Astrocyte of the spinal cord (primary cell): ENCODE results near the gene KRTAP10-12.

ENCODE experiments used
- DNase-seq: peaks from one replicate; pipeline ENCODE4 v3.0.0; 2011; ENCODE audit warnings: low read depth, low spot score
- H3K4me3 ChIP-seq: 2 replicates; pipeline ENCODE4 v1.5.1; 2011; ENCODE audit warnings: low read depth, mild to moderate bottlenecking, low read length, moderate library complexity
- in situ Hi-C: cut with HindIII; loops from 2 replicates; pipeline ENCODE4 v1.10.0; 2017; ENCODE audit warnings: low sequenced_read_pairs
- TF ChIP-seq, protein P1 (sequence below): IDR thresholded peaks from 2 replicates; pipeline ENCODE4 v1.5.1; 2012; ENCODE audit warnings: low read depth, mild to moderate bottlenecking, low read length, inconsistent platforms

Gene KRTAP10-12

DNA sequence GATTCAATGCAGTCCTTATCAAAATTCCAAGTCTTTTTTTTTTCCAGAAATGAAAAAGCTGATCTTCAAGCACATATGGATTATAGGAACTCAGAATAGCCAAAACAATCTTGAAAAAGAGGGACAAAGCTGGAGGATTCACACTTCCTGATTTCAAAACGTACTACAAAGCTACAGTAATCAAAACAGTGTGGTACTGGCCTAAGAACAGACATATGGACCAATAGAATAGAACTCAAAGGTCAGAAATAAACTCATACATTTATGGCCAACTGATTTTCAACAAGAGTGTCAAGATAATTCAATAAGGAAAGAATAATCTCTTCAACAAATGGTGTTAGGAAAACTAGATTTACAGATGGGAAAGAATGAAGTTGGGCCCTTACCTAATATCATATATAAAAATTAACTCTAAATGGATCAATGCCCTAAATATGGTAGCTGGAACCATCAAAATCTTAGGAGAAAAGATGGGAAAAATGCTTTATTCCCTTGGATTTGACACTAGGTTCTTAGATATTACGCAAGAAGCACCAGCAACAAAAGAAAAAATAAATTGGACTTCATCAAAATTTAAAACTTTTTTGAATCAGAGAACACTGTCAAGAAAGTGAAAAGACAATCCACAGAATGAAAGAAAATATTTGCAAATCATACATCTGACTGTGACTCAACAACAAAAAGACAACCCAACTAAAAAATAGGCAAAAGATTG is 4.0 kb upstream of the KRTAP10-12 start:
- no peak overlapping the region for H3K4me3 ChIP-seq
- TF ChIP-seq, protein P1, sequence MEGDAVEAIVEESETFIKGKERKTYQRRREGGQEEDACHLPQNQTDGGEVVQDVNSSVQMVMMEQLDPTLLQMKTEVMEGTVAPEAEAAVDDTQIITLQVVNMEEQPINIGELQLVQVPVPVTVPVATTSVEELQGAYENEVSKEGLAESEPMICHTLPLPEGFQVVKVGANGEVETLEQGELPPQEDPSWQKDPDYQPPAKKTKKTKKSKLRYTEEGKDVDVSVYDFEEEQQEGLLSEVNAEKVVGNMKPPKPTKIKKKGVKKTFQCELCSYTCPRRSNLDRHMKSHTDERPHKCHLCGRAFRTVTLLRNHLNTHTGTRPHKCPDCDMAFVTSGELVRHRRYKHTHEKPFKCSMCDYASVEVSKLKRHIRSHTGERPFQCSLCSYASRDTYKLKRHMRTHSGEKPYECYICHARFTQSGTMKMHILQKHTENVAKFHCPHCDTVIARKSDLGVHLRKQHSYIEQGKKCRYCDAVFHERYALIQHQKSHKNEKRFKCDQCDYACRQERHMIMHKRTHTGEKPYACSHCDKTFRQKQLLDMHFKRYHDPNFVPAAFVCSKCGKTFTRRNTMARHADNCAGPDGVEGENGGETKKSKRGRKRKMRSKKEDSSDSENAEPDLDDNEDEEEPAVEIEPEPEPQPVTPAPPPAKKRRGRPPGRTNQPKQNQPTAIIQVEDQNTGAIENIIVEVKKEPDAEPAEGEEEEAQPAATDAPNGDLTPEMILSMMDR, result no peak
- in situ Hi-C loops, result no loop called here
- DNase-seq, result no peak

DNA sequence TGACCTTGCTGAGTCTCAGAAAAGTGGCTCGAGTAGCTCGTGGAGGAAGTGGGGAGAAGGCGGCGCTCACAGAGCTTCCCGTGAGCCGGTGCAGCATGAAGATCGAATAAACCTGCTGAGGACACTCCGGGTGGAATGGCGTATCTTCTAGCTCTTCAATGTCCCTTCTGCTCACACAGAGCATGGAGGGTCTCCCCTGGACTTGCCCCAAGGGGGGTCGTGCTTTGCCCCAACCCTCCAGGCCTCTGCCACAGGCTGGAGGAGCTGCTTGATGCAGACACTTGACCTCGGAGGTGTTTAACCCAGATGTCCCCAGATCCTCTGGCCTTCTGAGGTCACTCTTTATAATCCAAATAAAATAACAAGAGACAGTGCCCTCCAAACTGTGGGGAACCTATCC is 2.2 kb upstream of the KRTAP10-12 start:
- in situ Hi-C loops, result no loop called here
- DNase-seq, result no peak
- no peak overlapping the region for H3K4me3 ChIP-seq
- TF ChIP-seq, protein P1, result no peak

DNA sequence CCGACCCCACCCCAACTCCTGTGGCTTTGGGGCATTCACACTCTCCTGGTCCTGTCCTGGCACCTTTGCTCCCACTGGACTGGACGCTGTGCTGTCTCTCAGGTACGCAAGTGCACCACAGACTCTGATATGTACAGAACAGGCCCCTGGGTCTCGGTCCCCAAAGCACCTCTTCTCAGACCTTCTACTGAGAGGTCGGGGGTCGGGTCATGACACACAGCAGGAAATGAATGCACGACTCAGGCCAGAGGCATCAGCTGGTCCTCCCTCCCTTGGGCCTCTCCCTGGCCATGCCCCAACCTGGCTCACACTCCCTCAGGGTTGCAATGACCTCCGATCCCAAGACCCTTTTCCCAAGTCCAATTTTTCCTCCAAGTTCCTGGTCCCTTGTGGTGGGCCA is 1.8 kb upstream of the KRTAP10-12 start:
- in situ Hi-C loops, result no loop called here

DNA sequence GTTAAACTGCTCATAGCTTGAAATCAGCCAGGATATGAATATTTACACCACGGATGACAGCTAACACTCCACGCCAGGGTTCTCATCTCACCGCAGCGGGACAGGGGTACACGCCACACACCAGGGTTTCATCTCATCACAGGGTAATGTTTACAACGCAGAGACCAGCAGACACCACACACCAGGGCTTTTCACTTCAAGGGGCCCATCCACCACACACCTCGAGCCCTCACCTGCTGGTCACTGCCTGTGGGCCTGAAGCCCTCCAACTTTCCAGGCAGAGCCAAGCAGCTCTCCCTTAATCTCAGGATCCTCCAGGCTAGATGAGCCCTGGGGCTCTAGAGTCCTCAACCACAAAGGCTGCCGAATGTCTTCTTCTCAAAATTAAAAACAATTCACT is 1.3 kb upstream of the KRTAP10-12 start:
- in situ Hi-C loops, result no loop called here
- TF ChIP-seq, protein P1, result no peak
- DNase-seq, result no peak
- no peak overlapping the region for H3K4me3 ChIP-seq

More for the DNA sequence above, 1.8 kb upstream of the KRTAP10-12 start:
- no peak for DNase-seq
- no peak overlapping the region for H3K4me3 ChIP-seq
- TF ChIP-seq, protein P1, result no peak

DNA sequence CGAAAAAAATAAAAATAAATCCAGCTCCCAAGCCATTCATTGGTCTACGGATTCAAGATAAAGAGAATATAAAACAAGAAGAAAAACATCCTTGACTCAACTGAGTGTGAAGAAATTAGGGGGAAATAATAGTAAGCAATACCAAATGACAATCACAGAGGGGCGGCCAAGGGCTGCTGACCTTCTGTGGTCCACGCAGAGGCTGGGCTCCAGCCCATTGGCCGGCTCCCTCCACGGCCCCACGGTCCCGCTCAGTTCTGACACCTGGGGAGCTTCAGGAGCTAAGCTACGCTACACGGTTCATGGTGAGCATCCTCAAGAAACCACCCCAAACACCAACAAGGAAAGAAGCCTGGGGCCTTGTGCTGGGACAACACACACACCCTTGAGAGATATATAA is 400 bp upstream of the KRTAP10-12 start:
- in situ Hi-C loops, result no loop called here
- DNase-seq, result no peak

DNA sequence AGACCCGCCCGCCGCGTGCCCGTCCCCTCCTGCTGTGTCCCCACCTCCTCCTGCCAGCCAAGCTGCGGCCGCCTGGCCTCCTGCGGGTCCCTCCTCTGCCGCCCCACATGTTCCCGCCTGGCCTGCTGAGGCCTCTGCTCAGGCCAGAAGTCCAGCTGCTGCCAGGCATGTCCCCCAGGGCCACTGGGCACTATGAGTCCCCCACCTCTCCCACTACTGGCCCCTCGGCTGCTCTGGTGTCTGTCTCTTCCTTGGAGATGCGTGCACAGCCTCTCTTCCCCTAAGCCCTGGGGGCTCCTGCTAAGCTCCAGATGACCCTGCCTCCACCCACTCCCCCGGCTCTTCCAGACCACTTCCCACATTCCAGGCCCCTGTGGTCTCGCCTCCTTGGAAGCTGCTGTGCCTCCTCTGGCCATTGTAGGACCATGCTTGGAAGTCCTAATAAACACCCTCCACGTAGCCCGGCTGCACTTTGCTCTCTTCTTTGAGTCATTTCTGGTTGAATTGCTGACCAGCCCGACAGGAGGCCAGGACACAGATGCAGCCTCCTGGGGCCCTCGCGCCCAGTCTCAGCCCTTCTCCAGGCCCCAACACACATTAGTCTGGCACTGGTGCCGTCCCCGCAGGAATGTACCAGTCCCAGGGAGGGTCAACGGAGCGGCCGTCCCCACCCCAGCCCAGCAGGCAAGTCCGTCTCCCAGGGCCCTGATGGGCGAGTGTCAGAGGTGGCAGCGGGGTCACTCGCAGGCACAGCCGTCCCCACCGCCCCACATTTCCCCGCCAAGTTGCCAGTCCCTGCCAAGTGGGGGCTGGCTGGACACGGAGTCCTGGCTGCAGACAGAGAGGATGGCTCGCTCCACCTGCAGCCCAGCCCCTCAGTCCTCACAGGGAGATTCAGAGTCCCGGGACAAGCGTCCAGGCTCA is 1.1 kb downstream of the KRTAP10-12 start:
- in situ Hi-C loops, result no loop called here
- no peak overlapping the region for H3K4me3 ChIP-seq
- DNase-seq, result peak; percentile 5
- TF ChIP-seq, protein P1, result no peak

More for the DNA sequence above, 400 bp upstream of the KRTAP10-12 start:
- TF ChIP-seq, protein P1, result no peak
- H3K4me3 ChIP-seq, result no peak overlapping the region
